Right lobe of liver (tissue), 4 donors: ENCODE results near the gene NFE2L3.

Experiments
- POLR2A ChIP-seq: fragments of 450-650 bp; IDR thresholded peaks from one replicate; pipeline ENCODE4 v1.6.1; 2017; ENCODE audit warnings: antibody characterized with exemption, mild to moderate bottlenecking
- TF ChIP-seq, protein P1 (sequence below), 4 donors: fragments of 200-600 bp in 3 of 4; fragments of 450-650 bp in 1 of 4; IDR thresholded peaks; one replicate each; pipeline versions ENCODE4 v1.5.1 to v1.8.0; 2016 to 2022; ENCODE audit warnings: antibody characterized with exemption in 4 of 4, mild to moderate bottlenecking in 2 of 4
- donor health status: DM: no; HTN: no; CAD: no.
- donor health status: DM: no; HTN: no; CAD: no.
- donor health status: DM: no; HTN: yes; CAD: no.

GRCh38 chr7:26179422-26179821 lies 27.4 kb downstream of the NFE2L3 start:
- TF ChIP-seq, protein P1, sequence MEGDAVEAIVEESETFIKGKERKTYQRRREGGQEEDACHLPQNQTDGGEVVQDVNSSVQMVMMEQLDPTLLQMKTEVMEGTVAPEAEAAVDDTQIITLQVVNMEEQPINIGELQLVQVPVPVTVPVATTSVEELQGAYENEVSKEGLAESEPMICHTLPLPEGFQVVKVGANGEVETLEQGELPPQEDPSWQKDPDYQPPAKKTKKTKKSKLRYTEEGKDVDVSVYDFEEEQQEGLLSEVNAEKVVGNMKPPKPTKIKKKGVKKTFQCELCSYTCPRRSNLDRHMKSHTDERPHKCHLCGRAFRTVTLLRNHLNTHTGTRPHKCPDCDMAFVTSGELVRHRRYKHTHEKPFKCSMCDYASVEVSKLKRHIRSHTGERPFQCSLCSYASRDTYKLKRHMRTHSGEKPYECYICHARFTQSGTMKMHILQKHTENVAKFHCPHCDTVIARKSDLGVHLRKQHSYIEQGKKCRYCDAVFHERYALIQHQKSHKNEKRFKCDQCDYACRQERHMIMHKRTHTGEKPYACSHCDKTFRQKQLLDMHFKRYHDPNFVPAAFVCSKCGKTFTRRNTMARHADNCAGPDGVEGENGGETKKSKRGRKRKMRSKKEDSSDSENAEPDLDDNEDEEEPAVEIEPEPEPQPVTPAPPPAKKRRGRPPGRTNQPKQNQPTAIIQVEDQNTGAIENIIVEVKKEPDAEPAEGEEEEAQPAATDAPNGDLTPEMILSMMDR (IDR thresholded peaks at IDR 0.05), result no peak
- no peak for TF ChIP-seq POLR2A
